HepG2 (cell line): ENCODE results near the gene YWHAH. TPM values are rescaled to one million over a fixed set of nuclear protein-coding genes. Genes with fewer than 3 reads are reported as not detected.

ENCODE experiments used
- ATF2 ChIP-seq: sonication (generic); formaldehyde crosslinking; IDR thresholded peaks from 2 replicates; pipeline ENCODE4 v1.4.0; 2020; ENCODE audit warnings: missing genetic modification reagents
- CBFB ChIP-seq: sonication (generic); formaldehyde crosslinking; IDR thresholded peaks from 2 replicates; pipeline ENCODE4 v1.4.0; 2020; ENCODE audit warnings: missing genetic modification reagents
- CBX1 ChIP-seq: IDR thresholded peaks from one replicate; pipeline ENCODE4 v1.6.1; 2016; ENCODE audit warnings: antibody characterized with exemption, low read depth
- JDP2 ChIP-seq: sonication (generic); formaldehyde crosslinking; IDR thresholded peaks from 2 replicates; pipeline ENCODE4 v1.8.1; 2022; ENCODE audit warnings: missing genetic modification reagents, borderline replicate concordance
- RAD21 ChIP-seq: fragments of 450-650 bp; formaldehyde crosslinking; IDR thresholded peaks from 2 replicates; pipeline ENCODE4 v1.5.0; 2020; ENCODE audit warnings: mild to moderate bottlenecking
- SIX4 ChIP-seq: sonication (generic); formaldehyde crosslinking; IDR thresholded peaks from 2 replicates; pipeline ENCODE4 v1.4.0; 2020; ENCODE audit warnings: missing genetic modification reagents
- SKIL ChIP-seq: sonication (generic); formaldehyde crosslinking; IDR thresholded peaks from 2 replicates; pipeline ENCODE4 v1.8.0; 2022; ENCODE audit warnings: missing genetic modification reagents, mild to moderate bottlenecking, moderate library complexity, borderline replicate concordance
- SUZ12 ChIP-seq: fragments of 150-350 bp; IDR thresholded peaks from 2 replicates; pipeline ENCODE4 v1.6.1; 2014; ENCODE audit warnings: low read depth, low read length
- TIGD3 ChIP-seq: sonication (generic); formaldehyde crosslinking; IDR thresholded peaks from 2 replicates; pipeline ENCODE4 v1.5.1; 2020; ENCODE audit warnings: mild to moderate bottlenecking, missing genetic modification reagents, borderline replicate concordance
- ZNF264 ChIP-seq: sonication (generic); formaldehyde crosslinking; IDR thresholded peaks from 2 replicates; pipeline ENCODE4 v1.4.0; 2020; ENCODE audit warnings: missing genetic modification reagents
- ZNF280D ChIP-seq: sonication (generic); formaldehyde crosslinking; IDR thresholded peaks from 2 replicates; pipeline ENCODE4 v1.5.1; 2020; ENCODE audit warnings: mild to moderate bottlenecking, missing genetic modification reagents
- ZNF501 ChIP-seq: sonication (generic); formaldehyde crosslinking; IDR thresholded peaks from 2 replicates; pipeline ENCODE4 v1.5.1; 2020; ENCODE audit warnings: mild to moderate bottlenecking, moderate library complexity, missing genetic modification reagents
- ZNF546 ChIP-seq: sonication (generic); formaldehyde crosslinking; conservative IDR thresholded peaks from 2 replicates; pipeline ENCODE4 v1.8.1; 2023; ENCODE audit warnings: mild to moderate bottlenecking, missing genetic modification reagents
- ZNF607 ChIP-seq: sonication (generic); formaldehyde crosslinking; IDR thresholded peaks from 2 replicates; pipeline ENCODE4 v1.5.1; 2020; ENCODE audit warnings: missing genetic modification reagents, mild to moderate bottlenecking, borderline replicate concordance
- ZSCAN25 ChIP-seq: sonication (generic); formaldehyde crosslinking; IDR thresholded peaks from 2 replicates; pipeline ENCODE4 v1.8.0; 2022; ENCODE audit warnings: mild to moderate bottlenecking, missing genetic modification reagents
- ZSCAN9 ChIP-seq: IDR thresholded peaks from 2 replicates; pipeline ENCODE4 v1.6.1; 2016; ENCODE audit warnings: borderline replicate concordance
- polyA plus RNA-seq, 8 experiments: library from polyadenylated mRNA; depleted of rRNA in 3 of 8; stranded (reverse) in 7 of 8; unstranded in 1 of 8; fragments of >200 nt; fragmentation: Illumina TruSeq in 4 of 8; extraction: Trizol in 4 of 8; gene quantifications; 2 replicates each; pipeline versions ENCODE4 v1.2.1 to v1.2.3, GENCODE V29; 2011 to 2016; ENCODE audit warnings: low read depth in 4 of 8, missing spikeins in 1 of 8, mixed read lengths in 1 of 8; ENCODE audit not compliant: insufficient read depth in 1 of 8
- total RNA-seq, 5 experiments: library from RNA; depleted of rRNA; stranded (reverse); fragments of >200 nt; fragmentation: Illumina TruSeq; extraction: Trizol; gene quantifications; 2 replicates each; pipeline ENCODE4 v1.2.3, GENCODE V29; 2016; ENCODE audit warnings: low read depth in 1 of 5

YWHAH gene
- total and polyA plus RNA-seq, 2 of the 13 experiments (the other 11 are each of a cell fraction or from before 2014, with no cell fraction given): 35.6 to 92.7 TPM

- TF ChIP-seq ZNF280D (CRISPR knock-in tag) (0 out of 2 replicates have a peak, but pooled peaks have one; percentile 29), ZSCAN9 (CRISPR knock-in tag) (peak; percentile 62; the same call in 1 of the 2 replicates), ZNF546 (no peak), TIGD3 (CRISPR knock-in tag) (no peak), ZNF501 (peak; percentile 50; the same call in 1 of the 2 replicates), SIX4 (CRISPR knock-in tag) (no peak), RAD21 (CRISPR knock-in tag) (no peak), ZNF264 (no peak), ZNF607 (CRISPR knock-in tag) (peak; percentile 38; the same call in 1 of the 2 replicates), SKIL (CRISPR knock-in tag) (0 out of 2 replicates have a peak, but pooled peaks have one; percentile 40), SUZ12 (no peak), CBX1 (peak; percentile 47), ZSCAN25 (no peak), ATF2 (peak; percentile 94), CBFB (peak; percentile 54; the same call in 1 of the 2 replicates), JDP2 (peak; percentile 30; the same call in 1 of the 2 replicates)
Measured at GRCh38 chr22:31943978-31944699, at the start of gene YWHAH (continued).
